ENCODE data around the gene BYSL.
A peak's percentile ranks its signal among the peaks of the same experiment; 100 is the strongest.

Gene BYSL

GRCh38 chr6:41921712-41921998, 356 bp downstream of the BYSL start:
- FAIRE-seq (no peak), DNase-seq (ENCODE audit: insufficient read length) (no peak)
- TF ChIP-seq POLR2AphosphoS5 (IDR thresholded peaks at IDR 0.05; ENCODE audit: low read depth, low read length) (no peak), POLR2A (IDR thresholded peaks at IDR 0.05; ENCODE audit: low read depth, low read length) (no peak), TAF1 (IDR thresholded peaks at IDR 0.05; ENCODE audit: borderline replicate concordance, low read depth, low read length) (no peak)

GRCh38 chr6:41922154-41922553, 855 bp downstream of the BYSL start:
- TF ChIP-seq POLR2A (IDR thresholded peaks at IDR 0.05; ENCODE audit: low read depth, low read length): no peak
- TF ChIP-seq POLR2AphosphoS5 (IDR thresholded peaks at IDR 0.05; ENCODE audit: low read depth, low read length): no peak
- no peak for TF ChIP-seq TAF1 (IDR thresholded peaks at IDR 0.05; ENCODE audit: borderline replicate concordance, low read depth, low read length)
- FAIRE-seq (no peak), DNase-seq (ENCODE audit: insufficient read length) (no peak)

GRCh38 chr6:41927253-41927652, 6.0 kb downstream of the BYSL start:
- no peak for FAIRE-seq
- no peak for DNase-seq (ENCODE audit: insufficient read length)
- no peak for TF ChIP-seq POLR2A (IDR thresholded peaks at IDR 0.05; ENCODE audit: low read depth, low read length)
- no peak for TF ChIP-seq TAF1 (IDR thresholded peaks at IDR 0.05; ENCODE audit: borderline replicate concordance, low read depth, low read length)
- TF ChIP-seq POLR2AphosphoS5 (IDR thresholded peaks at IDR 0.05; ENCODE audit: low read depth, low read length): no peak

GRCh38 chr6:41929924-41930323, 8.6 kb downstream of the BYSL start:
- no peak for FAIRE-seq
- DNase-seq (ENCODE audit: insufficient read length): no peak
- TF ChIP-seq POLR2A (IDR thresholded peaks at IDR 0.05; ENCODE audit: low read depth, low read length): no peak
- TF ChIP-seq TAF1 (IDR thresholded peaks at IDR 0.05; ENCODE audit: borderline replicate concordance, low read depth, low read length): no peak
- no peak for TF ChIP-seq POLR2AphosphoS5 (IDR thresholded peaks at IDR 0.05; ENCODE audit: low read depth, low read length)

- DNase-seq (ENCODE audit: insufficient read length): no peak
- TF ChIP-seq TAF1 (IDR thresholded peaks at IDR 0.05; ENCODE audit: borderline replicate concordance, low read depth, low read length): no peak
- no peak for TF ChIP-seq POLR2AphosphoS5 (IDR thresholded peaks at IDR 0.05; ENCODE audit: low read depth, low read length)
- TF ChIP-seq POLR2A (IDR thresholded peaks at IDR 0.05; ENCODE audit: low read depth, low read length): no peak
- FAIRE-seq: no peak
Observed at GRCh38 chr6:41931792-41932191, 10.5 kb downstream of the BYSL start.

GRCh38 chr6:41932378-41932777, 11.1 kb downstream of the BYSL start:
- FAIRE-seq (no peak), DNase-seq (ENCODE audit: insufficient read length) (no peak)
- TF ChIP-seq POLR2A (IDR thresholded peaks at IDR 0.05; ENCODE audit: low read depth, low read length) (no peak), TAF1 (IDR thresholded peaks at IDR 0.05; ENCODE audit: borderline replicate concordance, low read depth, low read length) (no peak), POLR2AphosphoS5 (IDR thresholded peaks at IDR 0.05; ENCODE audit: low read depth, low read length) (no peak)

- FAIRE-seq: no peak
- TF ChIP-seq TAF1 (IDR thresholded peaks at IDR 0.05; ENCODE audit: borderline replicate concordance, low read depth, low read length) (no peak), POLR2A (IDR thresholded peaks at IDR 0.05; ENCODE audit: low read depth, low read length) (0 out of 2 replicates have a peak, but pooled peaks have one; percentile 33)
Observed at GRCh38 chr6:41934278-41935192, 13.2 kb downstream of the BYSL start.

GRCh38 chr6:41935193-41935574, 13.9 kb downstream of the BYSL start:
- FAIRE-seq (no peak), DNase-seq (ENCODE audit: insufficient read length) (no peak)
- TF ChIP-seq POLR2A (IDR thresholded peaks at IDR 0.05; ENCODE audit: low read depth, low read length) (no peak), TAF1 (IDR thresholded peaks at IDR 0.05; ENCODE audit: borderline replicate concordance, low read depth, low read length) (no peak), POLR2AphosphoS5 (IDR thresholded peaks at IDR 0.05; ENCODE audit: low read depth, low read length) (no peak)

More at GRCh38 chr6:41934278-41935192, 13.2 kb downstream of the BYSL start:
- no peak for DNase-seq (ENCODE audit: insufficient read length)

GRCh38 chr6:41935685-41936072, 14.4 kb downstream of the BYSL start:
- DNase-seq (ENCODE audit: insufficient read length): no peak
- TF ChIP-seq POLR2AphosphoS5 (IDR thresholded peaks at IDR 0.05; ENCODE audit: low read depth, low read length) (no peak), POLR2A (IDR thresholded peaks at IDR 0.05; ENCODE audit: low read depth, low read length) (no peak), TAF1 (IDR thresholded peaks at IDR 0.05; ENCODE audit: borderline replicate concordance, low read depth, low read length) (no peak)
- FAIRE-seq: no peak

- TF ChIP-seq TAF1 (IDR thresholded peaks at IDR 0.05; ENCODE audit: borderline replicate concordance, low read depth, low read length) (no peak), POLR2A (IDR thresholded peaks at IDR 0.05; ENCODE audit: low read depth, low read length) (0 out of 2 replicates have a peak, but pooled peaks have one; percentile 32)
- FAIRE-seq: peak; percentile 63
- DNase-seq (ENCODE audit: insufficient read length): peak; percentile 64
Observed at GRCh38 chr6:41936073-41936837, 15.0 kb downstream of the BYSL start.

- FAIRE-seq: no peak
- TF ChIP-seq POLR2A (IDR thresholded peaks at IDR 0.05; ENCODE audit: low read depth, low read length) (no peak), POLR2AphosphoS5 (IDR thresholded peaks at IDR 0.05; ENCODE audit: low read depth, low read length) (no peak)
- no peak for DNase-seq (ENCODE audit: insufficient read length)
Observed at GRCh38 chr6:41937472-41937860, 16.2 kb downstream of the BYSL start.

All from GM12892 (cell line).